Activated CD4-positive, alpha-beta T cell treated with anti-CD3 and anti-CD28 coated beads for 4 hours (primary cell): Measurements from ENCODE around the gene PSMD10.

Experiments used
- DNase-seq, 2 donors: peaks; one replicate each; pipeline ENCODE4 v3.0.0-alpha.2; 2020

PSMD10 gene, protein sequence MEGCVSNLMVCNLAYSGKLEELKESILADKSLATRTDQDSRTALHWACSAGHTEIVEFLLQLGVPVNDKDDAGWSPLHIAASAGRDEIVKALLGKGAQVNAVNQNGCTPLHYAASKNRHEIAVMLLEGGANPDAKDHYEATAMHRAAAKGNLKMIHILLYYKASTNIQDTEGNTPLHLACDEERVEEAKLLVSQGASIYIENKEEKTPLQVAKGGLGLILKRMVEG

DNA sequence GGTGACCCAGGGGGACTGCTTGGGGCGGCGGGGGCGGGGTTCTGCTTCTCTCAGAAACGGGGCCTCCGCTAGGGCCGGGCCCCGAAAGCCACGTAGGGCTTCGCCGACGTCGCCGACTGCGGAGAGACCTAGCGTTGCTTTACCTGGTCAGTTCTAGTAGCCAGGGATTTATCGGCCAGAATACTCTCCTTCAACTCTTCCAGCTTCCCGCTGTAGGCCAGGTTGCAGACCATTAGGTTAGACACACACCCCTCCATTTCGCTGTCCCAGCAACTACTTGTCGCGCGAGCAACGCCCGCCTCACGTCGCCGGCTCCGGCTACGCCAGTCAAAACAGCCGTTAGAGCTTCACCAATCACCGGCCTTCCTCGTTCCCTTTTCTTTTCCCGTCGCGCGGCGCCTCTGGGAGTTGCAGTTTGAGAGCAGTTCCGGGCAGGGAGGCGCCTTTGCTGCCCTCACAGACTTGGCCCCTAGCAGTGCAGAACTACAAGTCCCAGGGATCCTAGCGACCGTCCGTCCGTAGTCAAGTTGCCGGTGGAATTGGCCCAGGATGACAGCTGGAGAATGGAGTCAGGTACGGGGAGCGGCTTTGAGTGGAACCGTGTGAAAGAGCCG is at the start of gene PSMD10, which contains the start of gene ATG4A:
TSS of gene PSMD10 (minus strand) at position 279 of the 614 bp plus-strand sequence. CDS start at position 257, 22 bp downstream.
TSS of gene ATG4A (plus strand) at position 515 of the 614 bp plus-strand sequence. CDS start at position 564, 49 bp downstream.
- peak; percentile 82 to 85 for DNase-seq

DNA sequence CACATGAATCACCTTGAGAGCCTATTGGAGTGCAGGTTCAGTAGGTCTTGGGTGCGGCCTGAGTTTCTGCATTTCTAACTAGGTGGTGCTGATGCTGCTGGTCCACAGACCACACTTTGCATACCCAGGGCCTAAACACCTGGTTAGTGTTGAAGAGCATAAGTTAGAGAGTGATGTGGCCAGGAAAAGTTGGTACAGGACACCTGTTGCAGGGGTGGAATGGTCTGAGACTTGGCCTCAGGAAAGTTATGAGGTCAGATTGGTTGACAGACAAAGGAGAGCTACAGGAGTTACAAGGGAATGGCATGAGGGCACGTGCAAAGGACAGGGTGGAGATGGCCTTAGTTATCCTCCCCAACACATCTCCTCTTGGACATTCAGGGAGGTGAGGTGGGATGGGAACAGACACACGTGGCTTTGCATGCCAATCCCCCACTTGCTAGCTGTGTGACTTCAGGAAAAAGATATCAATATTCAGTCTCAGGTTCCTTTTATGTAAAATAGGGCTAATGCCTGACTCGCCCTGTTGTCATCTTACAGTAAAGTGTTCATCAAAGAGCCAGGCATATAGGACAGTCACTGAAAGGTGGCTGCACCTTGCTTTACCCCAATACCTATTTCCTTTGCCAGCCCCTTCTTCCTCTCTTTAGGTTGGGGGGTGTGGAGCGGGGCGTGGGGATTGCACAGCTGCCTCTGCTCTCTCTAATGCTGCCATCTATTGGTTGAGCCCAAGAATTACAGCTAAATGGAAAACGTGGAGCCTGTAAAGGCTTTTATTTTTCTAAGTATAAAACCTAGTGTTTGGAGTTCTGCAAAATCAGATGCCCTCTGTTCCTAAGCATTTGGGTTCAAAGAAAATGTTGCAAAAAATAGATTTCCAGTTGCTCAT is 47.7 kb upstream of the PSMD10 start:
- DNase-seq, result no peak

DNA sequence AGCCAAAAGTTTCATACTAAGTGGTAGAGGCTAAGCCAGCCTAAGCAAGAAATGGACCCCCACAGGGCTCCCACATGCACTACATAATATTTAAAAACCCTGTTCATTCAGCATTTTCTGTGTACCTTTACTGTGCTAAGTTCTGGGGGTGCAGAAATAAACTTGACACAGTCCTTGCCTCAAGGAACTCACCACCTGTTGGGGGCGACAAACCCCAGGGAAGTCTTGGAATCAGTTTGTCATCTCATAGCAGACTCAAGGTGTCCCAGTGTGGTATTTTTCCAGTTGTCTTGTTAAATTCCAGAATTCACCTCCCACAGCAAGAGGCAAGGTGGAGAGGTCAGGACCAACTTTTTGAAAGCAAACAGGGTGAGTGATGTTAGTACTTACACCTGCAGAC is 43.4 kb upstream of the PSMD10 start:
- no peak for DNase-seq

DNA sequence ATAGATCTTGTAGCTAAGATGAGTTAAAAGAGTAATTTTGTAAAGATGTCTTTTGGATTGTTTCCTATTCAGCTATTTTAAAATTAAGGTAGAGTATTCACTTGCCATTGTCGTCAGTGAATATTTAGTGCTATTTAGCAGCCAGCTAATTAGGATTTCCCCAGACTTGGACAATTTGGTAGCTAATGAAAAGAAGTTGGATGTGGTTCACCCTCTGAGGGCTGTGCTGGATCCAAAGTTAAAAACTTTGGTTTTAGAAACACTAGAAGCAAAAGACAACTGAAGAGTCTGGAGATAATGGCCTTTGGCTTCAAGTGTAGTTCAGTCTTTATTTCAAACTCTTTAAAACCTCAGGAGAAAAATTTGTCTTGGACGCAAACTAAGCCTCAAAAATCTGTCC is 41.5 kb upstream of the PSMD10 start:
- no peak for DNase-seq

DNA sequence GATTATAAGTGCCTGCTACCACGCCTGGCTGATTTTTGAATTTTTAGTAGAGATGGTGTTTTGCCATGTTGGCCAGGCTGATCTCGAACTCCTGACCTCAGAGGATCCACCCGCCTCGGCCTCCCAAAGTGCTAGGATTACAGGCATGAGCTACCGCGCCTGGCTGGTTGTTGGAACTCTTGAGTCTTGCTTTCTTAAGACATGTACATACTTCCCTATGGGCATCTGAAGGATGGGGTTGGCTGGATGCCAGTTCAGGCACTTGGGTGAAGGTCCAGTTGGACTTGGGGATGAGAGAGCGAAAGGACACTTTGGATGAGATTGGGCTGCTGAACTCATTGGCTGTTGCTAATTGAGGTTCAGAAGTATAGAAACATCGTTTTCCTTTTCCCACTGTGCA is 40.7 kb upstream of the PSMD10 start:
- no peak for DNase-seq

DNA sequence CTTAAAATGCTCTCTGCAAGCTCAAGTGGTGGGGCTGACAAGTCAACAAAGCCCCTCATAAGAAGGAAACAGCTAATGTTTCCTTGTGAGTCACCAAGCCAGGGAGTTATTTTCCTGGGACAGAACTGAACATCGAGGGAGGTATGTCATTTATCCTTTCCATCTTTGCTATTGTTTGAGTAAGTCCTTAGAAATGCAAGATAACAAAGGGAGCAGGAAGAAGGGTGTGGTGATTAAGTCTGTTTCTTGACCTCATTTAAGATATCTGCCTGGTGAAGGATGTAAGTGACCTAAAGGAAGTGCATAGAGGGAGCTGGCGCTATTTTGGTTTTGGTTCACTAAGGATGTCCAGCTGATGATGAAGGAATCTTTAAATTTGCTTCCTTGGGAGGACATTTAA is 40.1 kb upstream of the PSMD10 start:
- DNase-seq, result no peak

DNA sequence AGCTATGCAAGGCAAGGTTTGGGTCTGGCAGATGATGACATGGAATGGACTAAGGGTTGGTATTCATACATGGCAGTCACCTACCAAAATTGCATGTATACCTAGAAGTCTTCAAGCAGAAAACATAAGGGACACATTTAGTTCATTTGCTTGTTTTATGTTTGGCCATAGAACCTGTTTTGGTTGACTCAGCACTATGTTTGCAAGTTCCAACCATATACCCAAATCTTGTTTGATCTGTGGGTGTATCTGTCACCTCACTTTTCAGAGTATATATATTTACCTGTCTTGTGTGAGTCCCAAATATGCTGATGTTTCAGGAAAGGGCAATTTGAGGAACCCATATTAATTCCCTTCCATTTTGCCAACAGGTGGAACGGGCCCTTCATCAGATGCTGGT is 39.5 kb upstream of the PSMD10 start:
- no peak for DNase-seq

DNA sequence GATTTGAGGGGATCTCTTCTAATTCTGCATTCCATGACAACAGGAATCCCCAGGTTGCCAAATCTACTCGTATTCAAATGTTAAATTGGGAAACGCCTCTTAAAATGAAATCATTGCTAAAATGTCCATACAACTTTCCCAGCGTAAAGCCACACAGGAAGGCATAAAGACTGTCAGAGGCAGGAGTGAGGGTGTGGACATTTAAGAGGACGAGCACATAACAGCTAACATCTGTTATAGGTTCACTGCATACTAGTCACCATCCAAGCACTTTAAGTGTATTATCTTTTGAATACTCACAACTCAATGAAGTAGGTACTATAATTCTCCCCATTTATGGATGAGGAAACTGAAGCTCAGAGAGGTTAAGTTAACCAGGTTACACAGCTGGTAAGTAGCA is 35.8 kb upstream of the PSMD10 start:
- DNase-seq, result no peak

DNA sequence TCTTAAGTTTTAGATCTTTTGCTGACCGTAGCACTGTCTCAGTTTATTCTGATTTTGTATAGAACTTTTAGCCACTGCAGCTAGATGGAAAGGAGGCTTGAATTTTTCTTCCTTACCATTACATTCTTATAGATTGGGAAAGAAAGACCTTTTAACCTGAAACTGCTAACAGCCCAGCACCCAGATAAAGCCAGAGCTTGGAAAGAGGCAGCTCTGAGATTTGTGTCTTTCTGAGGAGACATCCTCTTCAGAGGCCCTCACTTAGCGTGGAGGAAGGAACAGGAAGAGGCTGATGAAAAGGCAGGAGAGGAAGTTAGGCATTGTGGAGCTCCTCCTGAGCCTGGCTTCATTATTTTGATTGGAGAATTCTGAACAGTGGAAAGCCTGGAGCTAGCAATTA is 35.3 kb upstream of the PSMD10 start:
- DNase-seq, result no peak

DNA sequence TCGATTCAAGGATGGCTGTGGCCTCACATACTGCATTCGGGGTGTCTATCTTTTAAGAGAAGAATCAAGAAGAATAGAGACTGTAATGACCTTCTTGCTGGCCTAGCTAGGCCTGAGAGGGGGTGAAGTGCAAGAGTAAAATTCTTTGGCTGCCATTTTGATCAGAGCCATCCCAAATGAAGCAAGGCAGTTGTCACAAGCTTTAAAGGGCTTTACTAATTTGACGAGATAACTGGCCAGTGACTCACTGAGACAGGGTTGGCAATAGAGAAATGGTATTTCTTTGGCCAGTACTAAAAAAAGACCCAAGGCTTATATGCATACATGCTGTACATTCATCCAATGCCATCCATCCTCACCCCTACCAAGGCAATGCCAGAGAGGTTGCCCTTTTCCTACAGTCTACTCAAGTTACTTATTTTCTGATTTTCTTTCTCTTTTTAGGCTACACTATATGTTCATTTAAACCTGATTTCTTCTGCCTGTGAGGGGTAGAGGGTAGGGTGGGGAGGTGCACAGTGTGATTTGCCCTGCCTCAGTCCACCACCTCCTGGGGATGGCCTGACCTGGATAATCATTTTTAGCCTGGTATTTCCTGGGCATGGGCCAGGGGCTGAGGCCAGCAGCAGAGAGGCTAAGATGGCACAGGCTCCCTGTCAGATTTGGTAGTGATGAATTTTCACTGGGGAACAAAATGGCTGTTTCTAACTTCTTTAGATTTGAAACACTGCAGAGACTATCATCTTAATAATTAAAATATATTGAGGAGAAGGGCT is 32.4 kb upstream of the PSMD10 start:
- no peak for DNase-seq

DNA sequence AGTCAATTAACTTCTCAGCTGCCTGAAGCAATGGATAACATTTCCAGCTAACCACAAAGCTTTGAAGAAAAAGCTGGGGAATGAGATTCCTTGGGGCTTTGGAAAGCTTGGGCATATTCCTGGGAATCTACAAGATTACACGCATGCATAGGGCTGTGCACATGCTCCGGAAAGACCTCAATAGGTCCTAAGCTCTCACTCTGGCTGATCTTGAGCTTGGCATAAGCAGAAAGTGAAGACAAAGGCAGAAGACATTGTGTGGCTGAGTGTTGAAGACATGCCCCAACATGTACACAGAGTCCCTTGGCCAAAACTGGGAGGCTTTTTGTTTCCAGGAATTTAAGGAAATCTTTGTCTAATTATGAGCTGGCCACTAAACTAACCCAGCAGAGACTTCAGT is 31.4 kb upstream of the PSMD10 start:
- DNase-seq, result no peak

DNA sequence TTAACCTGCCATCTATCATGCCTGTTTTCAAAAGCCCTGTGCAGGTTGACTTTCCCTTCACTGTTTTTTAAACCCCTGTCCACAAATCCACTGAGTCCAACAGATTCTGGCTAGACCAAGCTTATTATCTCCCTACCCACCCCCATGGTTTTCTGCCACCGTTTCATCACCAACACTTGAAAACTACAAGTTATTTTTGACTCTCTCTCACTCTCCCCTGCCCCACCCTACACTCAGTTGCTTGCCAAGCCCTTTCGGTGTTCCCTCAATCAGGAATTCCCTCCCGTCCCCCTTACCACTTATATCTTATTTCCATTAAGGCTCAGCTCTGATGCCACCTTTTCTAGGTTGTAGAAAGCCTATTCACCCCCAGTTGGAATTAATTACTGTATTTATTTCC is 29.9 kb upstream of the PSMD10 start:
- DNase-seq, result no peak

DNA sequence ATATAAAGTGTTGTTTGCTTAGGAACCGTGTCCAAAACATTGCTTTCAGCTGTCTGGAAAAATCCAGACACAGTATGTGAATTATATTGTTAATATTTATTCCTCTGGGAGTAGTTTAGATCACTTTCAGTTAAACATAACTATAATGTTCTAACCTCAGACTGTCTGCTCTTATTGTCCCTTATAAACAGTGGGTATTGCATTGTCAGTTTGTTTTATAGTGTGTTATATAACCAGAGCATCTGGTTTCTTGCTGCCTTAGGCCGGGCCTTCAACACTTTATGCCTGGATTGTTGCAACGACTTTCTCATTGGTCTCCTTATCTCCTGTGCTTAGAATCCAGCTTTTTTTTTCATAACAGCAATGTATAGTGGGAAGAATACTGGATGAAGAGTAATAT is 26.6 kb upstream of the PSMD10 start:
- DNase-seq, result no peak

DNA sequence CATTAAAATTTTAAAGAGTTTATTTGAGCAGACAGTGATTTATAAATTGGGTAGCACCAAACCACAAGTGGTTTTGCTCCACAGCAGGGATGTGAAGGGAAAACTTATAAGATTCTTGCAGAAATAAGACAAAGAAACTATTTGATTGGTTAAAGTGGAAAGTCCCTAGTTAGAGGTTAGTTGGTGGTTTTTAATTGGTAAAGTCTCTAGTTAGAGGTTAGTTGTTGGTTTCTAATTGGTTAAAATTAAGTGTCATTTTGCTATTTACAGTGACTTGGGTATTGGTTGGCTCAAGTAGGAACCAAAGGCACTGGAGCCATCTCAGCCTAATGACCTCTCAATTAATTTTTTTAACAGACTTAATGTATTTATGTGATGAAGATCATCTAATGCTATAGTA is 23.2 kb upstream of the PSMD10 start:
- DNase-seq, result no peak

DNA sequence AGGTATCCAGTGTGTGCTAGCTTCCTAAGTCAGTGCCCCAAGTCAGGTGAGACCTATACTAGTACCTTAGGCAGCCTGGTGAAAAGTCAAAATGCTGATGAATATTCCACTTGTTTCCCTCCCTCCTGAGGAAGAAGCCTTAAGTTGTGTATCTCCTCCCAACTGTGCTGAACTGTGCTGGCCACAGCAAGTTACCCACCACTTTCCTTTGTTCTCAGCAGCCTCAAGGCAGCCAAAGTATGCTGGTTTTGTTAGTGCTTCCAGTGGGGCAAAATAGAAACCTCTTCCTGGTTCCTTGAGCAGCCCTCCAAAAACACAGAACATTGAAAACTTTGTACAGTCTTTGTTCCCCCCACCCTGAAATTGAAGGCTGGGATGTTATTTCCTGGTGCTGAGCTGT is 14.1 kb upstream of the PSMD10 start:
- no peak for DNase-seq

DNA sequence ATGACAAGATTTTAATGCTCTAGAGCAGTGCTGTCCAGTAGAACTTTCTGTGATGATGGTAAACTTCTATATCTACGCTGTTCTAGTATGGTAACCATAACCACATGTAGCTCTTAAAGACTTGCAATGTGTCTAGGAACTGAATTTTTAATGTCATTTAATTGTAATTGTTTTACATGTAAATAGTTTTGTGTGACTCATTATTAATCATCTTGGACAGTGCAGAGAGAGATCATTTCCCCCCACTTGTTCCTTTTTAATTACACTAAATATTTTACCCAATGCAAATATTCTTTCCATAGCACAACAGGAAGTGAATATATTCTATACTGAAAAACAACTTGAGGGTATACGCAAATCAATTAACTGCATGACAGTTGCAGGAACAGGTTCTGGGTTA is 6.0 kb upstream of the PSMD10 start:
- no peak for DNase-seq

DNA sequence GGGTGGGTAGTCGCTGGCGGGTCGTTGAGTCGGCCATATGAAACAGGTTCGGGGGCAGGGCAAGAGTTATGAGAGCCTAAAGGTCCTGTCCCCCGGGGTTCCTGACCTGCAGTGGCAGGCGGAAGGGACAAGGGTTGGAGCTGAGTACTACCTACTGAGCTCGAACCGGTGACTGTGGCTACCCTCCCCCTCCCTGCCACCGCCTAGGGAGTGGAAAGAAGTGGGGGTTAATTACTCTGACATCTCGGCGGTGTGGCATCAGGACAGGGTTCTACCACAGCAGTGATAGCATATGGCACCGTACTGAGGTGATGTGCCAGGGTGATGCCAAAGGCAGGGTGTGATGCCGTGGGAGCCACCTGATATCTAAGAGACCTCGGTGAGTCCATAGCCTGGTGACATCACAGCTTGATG is 543 bp upstream of the PSMD10 start:
- DNase-seq, result no peak

DNA sequence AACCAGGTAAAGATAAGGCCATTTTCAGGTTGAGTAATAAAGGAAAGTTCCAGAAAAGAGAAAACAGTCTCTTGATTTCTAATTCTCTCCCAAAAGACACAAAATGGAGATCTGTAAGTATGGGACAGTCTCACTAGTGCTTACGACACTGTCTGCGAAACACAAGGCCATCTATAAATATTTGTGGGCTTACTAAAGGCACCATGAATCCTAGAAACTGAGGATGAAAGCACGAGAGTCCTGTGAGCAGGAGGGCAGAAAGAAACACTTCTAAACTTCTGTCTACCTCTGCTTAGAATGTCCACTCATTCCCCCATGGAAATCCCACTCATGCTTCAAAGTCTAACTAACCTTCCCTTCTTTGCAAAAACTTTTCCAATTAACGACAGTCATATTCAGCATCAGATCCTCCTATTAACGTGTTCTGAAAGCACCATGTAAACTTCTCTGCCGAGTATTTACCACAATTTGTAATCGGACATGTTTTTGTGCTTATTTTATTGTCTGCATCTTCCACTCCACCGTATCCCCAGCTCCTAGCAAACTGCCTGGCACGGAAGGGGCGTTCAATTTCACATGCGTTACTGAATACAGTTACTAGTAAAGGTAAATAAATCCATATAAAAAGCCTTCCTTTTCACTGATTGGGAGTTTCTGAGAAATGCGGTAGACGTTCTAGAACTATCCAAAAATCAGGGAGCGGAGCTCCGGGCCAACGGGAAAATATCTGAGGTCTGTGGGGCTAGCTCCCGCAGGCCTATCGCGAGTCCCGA is 665 bp downstream of the PSMD10 start:
- DNase-seq, result no peak

DNA sequence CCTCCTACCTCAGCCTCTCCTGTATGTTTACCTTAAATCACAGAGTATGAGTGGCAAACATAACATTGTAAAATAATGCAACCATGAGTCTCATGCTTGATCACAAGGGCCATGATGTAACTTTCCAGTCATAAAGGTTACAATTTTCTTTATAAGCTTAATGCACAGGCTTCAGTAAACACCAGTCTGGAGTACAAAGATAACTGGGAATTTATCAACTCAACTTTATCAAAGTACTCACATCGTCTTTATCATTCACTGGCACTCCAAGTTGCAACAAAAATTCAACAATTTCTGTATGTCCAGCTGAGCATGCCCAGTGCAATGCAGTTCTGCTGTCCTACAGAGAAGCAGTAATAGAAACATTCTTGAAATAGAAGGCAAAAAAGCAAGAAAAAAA is 2.8 kb downstream of the PSMD10 start:
- no peak for DNase-seq

DNA sequence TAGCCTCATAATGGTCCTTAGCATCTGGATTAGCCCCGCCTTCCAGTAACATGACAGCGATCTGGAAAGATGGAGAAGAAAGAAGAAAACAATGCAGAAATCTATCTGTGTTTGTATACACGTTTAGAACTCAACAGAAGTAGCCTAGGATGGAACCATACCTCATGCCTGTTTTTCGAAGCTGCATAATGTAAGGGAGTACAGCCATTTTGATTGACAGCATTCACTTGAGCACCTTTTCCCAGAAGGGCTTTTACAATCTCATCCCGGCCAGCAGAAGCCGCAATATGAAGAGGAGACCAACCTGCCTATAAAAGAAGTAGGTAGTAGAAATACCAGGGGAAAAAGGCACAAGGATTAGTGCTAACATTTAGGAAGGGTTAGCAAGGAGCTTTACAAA is 3.5 kb downstream of the PSMD10 start:
- DNase-seq, result no peak

DNA sequence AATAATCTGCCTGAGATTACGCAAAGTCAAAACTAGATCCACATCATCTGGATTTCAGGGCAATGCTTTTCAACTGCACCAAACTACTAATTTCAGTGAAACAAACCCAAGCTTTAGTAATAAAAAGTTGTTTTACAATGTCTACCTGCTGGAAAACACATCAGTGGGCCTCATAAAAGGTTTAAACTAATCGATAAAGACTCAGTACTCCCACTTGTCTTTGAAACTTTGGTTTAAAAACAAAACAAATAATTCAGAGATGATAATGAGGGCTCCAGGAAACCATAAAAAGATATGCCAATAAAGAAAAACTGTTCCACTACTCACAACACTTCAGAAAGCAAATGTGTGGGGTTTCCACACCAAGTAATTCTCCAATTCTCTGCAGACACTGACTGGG is 10.2 kb downstream of the PSMD10 start:
- DNase-seq, result no peak

DNA sequence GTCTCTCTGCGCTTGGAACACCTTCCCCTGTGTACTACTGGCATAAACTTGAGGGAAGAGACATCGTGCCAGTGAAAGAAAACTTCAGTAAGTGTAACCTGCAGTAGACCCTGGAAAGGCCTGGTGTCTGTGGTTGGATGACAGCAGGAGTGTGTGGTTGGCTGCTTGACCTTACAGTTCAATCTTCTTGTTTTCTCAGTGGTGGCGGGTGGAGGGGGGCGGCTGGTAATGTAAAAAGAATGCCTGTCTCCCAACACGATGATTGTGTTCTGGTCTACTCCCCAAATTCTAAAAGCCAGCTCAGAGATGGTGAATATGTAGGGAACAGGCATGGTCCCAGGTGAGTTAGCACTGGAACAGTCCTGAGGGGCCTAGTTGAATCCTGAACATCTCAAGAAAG is 18.6 kb downstream of the PSMD10 start:
- DNase-seq, result no peak
